GM19452 (cell line): ENCODE measurements around the gene TPPP3.
"Not testable (repeated sequence)": the region's sequence is repeated elsewhere in the genome, so short reads cannot be mapped to it uniquely, and the experiment has no call there.

Source experiments
- ATAC-seq: cut with Tn5 transposase; IDR thresholded peaks from one replicate; pipeline ENCODE4 v1.9.1; 2021; ENCODE audit not compliant: unreplicated experiment

The TPPP3 gene

DNA sequence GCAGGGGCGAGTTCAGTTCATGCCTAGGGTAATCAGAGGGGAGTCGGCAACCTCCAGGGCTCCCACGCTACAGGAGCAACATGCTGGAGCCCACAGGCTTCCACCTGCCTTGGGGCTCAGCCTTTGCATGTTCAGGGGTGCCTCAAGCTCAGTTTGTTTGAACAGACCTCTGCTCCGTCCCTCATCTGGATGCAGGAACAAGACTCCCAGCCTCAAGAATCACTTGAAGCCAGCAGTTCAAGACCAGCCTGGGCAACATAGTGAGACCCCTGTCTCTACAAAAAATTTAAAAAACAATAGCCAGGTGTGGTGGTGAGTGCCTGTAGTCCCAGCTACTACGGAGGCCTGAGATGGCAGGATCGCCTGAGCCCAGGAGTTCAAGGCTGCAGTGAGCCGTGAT, 32.7 kb upstream of the TPPP3 start:
- ATAC-seq, result no peak

DNA sequence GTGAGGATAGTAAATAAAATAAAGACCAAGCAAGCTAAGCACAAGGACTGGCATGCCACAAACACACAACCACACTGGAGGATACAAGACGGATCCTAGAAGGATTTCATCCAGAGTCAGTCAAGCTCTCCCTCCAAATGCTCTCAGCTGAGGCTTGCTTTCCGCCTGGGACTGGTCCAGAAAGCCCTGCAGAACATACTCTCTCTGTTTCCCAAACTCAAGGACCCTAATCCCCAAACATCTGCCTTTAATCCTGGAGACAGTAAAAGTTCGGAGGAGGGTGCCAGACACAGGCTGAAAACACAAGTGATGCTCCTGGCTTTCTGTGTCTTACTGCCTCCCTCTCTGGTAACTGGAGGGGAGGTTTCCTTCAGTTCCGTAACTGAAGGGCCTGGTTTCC, 32.3 kb upstream of the TPPP3 start:
- ATAC-seq, result no peak

- ATAC-seq, result no peak
These were observed 31.8 kb upstream of the TPPP3 start for GRCh38 chr16:67425061-67425460.

DNA sequence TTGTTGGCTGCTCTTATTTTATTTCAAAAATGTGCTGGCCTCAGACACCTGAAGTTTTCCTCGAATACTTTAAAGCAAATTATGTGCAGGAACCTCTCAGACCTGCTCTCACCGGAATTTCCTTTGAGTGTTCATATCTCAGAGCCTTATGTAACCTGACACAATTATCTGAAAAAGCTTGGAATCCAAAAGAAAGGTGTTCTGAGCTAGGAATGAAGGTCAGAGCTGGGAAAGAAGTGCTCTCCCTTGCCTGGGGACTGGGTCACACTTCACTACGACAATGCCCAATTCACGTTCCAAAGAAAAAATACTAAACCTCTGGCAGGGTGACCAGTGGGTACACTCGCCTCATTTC, 30.9 kb upstream of the TPPP3 start:
- ATAC-seq, result no peak

DNA sequence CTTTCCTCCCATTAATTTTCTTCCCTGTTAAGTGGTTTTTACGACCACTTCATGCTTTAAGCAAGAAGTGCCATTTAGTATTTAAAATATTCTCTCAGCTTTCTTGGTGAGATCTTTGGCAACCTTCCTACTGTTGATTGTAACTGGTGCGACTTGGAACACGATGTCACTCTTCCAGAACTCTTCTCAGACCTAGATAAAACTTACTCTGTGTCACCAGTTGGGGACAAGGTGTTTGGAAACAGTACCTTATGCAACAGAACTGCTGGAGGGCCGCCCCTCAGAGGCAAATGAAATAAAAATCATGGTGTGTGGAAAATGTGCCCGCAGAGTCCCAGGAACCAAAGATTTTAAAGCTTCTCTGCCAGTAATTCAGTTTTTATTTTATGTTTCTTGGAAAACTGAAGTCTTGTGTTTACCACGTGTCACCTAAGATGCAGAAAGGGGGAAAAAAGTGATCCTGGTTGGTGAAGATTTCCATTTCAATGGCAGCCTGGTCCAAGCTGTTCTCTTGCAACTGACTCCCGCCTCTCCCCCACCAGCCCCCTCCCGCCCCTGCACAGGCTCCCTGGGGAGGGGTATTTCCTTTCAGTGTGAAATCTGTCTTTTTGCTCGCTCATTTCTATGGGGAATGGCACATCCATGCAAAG, 30.4 kb upstream of the TPPP3 start:
- ATAC-seq, result no peak

DNA sequence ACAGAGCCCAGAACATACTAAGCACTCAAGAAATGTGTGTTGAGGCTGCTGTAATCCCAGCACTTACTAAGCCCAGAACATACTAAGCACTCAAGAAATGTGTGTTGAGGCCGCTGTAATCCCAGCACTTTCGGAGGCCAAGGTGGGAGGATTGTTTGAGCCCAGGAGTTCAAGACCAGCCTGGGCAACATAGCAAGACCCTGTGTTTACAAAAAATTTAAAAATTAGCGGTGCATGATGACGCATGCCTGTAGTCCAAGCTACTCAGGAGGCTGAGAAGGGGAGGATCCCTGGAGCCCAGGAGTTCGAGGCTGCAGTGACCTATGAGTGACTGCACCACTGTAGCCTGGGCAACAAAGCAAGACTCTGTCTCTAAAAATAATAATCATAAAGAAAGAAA, 29.7 kb upstream of the TPPP3 start:
- no peak for ATAC-seq

DNA sequence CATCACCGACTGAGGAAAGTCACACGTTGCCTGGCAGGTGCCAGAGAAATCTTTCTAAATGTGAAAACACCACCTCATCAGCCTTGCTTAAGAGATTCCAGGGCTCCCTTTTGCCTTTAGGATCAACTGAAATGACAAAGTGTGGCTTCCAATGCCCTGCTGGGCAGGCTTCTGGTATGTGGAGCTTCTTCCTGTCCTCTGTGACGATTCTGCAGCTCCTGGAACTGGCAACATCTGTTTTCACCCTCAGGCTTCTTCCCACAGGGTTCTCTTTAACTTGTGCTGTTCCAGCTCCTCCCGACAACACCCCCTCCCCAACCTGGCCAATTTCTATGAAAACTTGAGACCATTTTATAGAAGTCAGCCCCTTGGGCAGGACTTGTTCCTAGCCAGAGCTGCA, 27.7 kb upstream of the TPPP3 start:
- no peak for ATAC-seq

GRCh38 chr16:67419931-67420330, 26.6 kb upstream of the TPPP3 start:
- no peak for ATAC-seq

GRCh38 chr16:67419502-67419901, 26.2 kb upstream of the TPPP3 start:
- ATAC-seq, result no peak

DNA sequence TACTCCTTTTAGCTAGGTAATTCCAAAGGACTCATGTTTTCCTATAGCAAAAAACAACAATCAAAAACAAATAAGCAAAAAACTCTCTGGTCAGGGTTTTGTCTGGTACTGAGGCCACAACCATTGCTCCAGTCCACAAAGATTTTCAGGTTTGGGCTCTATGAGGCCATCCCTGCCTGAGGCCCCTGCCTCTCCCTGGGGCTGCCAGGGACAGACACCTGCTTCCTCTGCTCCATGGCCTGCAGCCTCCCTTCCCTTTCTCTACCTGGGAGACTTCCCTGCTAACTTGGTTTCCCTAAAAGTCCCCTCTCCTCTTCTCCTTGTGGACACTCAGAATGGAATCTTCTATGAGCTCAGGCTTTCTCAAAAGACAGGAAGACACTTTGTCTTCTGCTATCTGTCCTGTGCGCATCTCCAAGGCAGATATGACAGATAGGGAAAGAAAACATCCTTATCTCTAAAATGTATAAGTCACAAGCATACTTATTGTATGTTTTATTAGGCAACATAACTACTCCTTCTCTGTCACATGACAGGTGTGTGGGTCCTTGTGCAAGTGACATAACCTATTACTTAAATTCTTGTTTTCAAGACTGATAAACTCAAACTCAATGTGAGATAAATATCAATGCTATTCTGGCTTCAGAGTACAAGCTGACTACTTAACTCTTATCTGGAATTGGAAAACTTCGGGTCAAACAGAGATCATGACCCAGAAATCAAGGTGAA, 24.2 kb upstream of the TPPP3 start:
- ATAC-seq, result no peak

GRCh38 chr16:67415872-67416793, 22.8 kb upstream of the TPPP3 start, which contains the start of gene ZDHHC1:
ZDHHC1 (minus strand) TSS chr16:67416477; CDS start chr16:67407775, 8,702 bp downstream.
- ATAC-seq, result peak; percentile 60

DNA sequence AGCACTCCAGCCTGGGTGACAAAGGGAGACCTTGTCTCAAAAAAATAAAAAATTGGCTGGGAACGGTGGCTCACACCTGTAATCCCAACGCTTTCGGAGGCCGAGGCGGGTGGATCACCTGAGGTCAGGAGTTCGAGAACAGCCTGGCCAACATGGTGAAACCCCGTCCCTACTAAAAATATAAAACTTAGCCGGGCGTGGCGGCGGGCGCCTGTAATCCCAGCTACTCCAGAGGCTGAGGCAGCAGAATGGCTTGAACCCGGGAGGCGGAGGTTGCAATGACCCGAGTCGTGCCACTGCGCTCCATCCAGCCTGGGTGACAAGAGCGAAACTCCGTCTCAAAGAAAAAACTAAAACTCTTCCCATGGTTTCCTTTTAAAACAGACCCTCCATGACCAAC, 22.1 kb upstream of the TPPP3 start:
- not testable (repeated sequence) for ATAC-seq

- ATAC-seq, result no peak
These were observed 20.9 kb upstream of the TPPP3 start for GRCh38 chr16:67413978-67414911.

DNA sequence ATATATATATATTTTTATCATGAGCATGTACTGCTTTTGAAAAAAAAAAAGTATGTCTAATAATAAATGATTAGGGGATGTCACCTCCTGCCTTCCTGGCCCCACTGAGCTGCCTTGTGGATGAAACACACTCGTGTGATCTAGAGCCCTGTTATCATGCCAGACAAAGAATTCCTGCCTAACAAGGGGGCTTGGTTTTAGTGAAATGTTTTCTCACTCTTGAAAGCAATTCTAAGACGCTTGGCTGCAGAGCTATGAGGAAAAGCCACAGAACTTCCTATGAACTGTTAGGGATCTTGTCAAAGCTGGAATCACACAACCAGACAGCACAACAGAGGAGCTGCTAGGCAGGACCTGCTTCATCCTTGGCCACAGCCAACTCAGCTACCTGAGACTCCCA, 19.0 kb upstream of the TPPP3 start:
- ATAC-seq, result no peak

GRCh38 chr16:67411339-67411738, 18.0 kb upstream of the TPPP3 start:
- ATAC-seq, result no peak

GRCh38 chr16:67409631-67410030, 16.3 kb upstream of the TPPP3 start:
- ATAC-seq, result no peak

DNA sequence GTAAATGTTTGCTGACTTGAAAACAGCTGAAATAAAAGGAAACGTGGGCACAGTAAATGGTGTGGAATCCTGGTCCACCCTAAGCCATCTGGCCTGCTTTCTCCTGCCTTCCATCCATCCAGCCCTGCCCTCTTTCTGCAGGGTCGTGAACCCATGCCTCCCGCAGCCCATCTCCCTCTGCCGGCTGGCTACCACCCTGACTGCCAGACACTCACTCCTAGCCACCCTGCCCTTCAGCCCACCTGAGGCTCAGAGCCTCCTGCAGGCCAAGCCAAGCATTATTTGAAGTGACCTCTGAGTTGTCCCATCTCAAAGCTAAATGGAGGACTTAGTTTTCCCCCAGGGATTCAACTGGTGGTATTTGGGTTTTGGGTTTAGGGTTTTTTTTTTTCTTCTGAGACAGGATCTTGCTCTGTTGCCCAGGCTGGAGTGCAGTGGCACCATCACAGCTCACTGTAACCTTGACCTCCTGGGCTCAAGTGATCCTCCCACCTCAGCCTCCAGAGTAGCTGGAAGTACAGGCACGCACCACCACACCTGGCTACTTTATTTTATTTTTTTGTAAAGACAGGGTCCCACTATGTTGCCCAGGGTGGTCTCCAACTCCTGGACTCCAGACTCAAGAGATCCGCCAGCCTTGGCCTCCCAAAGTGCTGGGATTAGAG, 14.6 kb upstream of the TPPP3 start:
- no peak for ATAC-seq

DNA sequence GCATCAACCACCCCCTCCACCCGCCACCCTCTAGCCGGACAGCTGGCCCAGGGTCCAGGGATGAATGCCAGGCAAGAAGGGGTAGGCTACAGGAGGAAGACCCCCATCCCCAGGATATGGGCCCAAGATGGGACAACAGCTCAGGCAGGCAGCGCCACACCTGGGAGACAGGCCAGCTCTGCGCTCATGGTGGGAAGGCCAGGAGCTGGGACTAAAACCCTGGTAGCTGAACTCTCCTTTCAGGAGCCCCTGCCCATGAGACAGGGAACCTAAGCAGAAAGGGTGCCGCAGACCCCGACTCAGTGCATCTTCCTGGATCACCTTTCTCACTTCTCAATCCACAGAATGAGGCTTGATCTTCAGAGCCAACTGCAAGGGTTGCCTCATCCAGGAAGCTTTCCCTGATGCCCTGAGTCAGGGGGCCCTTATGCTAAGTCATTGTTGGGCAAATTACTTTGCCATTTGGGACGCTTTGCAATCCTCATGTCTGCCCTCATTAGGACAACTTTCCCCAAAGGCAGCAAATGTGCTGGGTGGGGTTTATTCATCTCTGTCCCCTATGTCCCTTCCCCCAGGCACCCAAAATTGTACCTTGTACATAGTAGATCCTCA, 14.0 kb upstream of the TPPP3 start:
- no peak for ATAC-seq

DNA sequence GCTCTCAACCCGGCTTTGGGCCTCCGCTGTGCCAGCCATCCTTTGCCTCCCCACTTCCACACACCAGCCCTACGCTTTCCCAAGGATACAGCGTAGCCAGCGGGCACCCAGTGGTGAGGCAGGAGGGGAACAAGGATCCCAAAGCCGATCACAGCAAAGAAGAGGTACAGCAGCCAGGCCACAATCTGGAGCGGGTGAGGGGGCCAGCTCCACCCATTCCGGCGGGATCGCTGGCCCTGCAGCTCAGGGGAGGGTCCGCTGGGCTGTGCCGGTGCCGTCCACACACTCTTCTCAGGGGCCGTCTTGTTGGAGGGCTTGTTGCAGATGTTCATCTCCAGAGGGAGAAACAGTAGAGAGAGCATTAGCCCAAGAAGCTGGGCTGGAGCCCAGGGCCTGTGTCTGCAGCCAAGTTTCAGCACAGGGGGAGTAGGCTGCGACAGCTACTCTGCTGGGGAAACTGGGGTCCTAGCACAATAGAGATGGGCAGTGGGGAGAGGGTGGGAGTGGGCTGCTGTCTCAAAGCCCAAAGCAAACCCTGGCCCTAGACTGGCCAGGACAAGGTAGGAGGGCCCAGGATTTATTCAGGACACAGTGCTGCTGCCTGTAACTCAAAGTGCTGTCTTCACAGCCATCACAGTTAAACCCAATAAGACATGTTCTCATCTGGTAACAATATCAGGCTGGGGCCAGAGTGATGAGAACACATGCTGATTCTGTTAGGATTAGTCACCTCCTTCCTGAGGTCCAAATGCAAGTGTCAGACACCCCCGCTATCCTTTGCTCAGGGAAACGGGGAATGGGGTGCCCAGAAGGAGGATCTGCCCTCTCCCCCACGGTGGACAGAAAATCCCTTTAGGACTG, 13.0 kb upstream of the TPPP3 start:
- ATAC-seq, result no peak
